ENCODE measurements around the gene ANO6. TPM values are rescaled to one million over a fixed set of nuclear protein-coding genes. Genes with fewer than 3 reads are reported as not detected.

ANO6 gene
- total and polyA plus RNA-seq, 4 donors, result 18.6 to 52.3 (median 29.1) TPM

DNA sequence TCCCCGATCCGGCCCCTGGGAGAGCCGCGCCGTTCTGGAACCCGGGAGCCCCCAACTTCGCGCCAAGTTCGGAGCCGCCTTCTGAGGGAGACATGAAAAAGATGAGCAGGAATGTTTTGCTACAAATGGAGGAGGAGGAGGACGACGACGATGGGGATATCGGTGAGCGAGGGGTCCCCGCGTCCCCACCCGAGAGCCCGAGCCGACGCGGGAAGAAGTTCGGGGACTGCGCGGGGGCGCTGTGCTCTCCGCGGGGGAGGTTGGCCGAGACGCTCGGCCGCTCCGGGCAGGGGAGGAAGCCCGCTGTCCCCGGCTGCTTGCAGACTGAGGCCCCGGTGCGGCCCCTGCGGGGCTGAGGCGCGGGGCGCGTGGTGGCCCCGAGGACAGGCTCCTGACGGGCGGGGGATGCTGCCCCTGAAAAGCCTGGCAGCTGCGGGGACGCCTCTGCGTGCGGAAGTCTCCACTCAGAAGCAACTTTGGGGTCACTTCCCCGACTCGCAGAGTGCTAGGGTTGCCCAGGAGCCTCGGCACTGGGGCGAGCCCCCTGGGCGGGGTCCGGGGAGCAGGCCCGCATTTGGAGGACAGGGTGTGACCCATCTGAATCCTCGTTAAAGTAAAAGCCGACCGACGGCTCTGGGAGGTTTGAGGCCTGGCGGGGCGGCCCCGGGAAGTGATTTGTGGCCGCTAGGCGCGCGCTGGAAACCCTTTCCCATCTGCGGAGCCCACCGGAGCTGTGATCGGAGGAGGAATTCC lies 511 bp downstream of the ANO6 start:
- Histone ChIP-seq H3K27ac (ENCODE audit: low read depth in 1 of 2, low read length in 2 of 2) (peak overlapping the region; percentile 88 to 91), H3K4me1 (ENCODE audit: control insufficient read depth in 4 of 4, insufficient read depth in 4 of 4, low read length in 3 of 4) (peaks cover 8 to 39% (median 27%) of the 10 kb centered on the region in 4 donors), H3K9ac (ENCODE audit: low read depth in 1 of 2, low read length in 2 of 2) (peak overlapping the region; percentile 82 to 98), H3K4me3 (ENCODE audit: low read depth in 1 of 3, low read length in 3 of 3) (peak overlapping the region; percentile 79 to 95 (median 94)), H3K27me3 (ENCODE audit: control insufficient read depth in 4 of 4, insufficient read depth in 4 of 4, low read length in 3 of 4) (no peaks in the 10 kb centered on the region), H3K36me3 (ENCODE audit: control insufficient read depth in 4 of 4, insufficient read depth in 3 of 4, low read depth in 1 of 4, low read length in 3 of 4) (no peaks in the 10 kb centered on the region), H3K9me3 (ENCODE audit: control insufficient read depth in 4 of 4, low read length in 3 of 4) (no peaks in the 10 kb centered on the region)
- no peak for TF ChIP-seq FOXA2 (IDR thresholded peaks at IDR 0.05)
- TF ChIP-seq RAD21 (IDR thresholded peaks at IDR 0.05), result peak; percentile 30 to 32
- TF ChIP-seq, protein P1, sequence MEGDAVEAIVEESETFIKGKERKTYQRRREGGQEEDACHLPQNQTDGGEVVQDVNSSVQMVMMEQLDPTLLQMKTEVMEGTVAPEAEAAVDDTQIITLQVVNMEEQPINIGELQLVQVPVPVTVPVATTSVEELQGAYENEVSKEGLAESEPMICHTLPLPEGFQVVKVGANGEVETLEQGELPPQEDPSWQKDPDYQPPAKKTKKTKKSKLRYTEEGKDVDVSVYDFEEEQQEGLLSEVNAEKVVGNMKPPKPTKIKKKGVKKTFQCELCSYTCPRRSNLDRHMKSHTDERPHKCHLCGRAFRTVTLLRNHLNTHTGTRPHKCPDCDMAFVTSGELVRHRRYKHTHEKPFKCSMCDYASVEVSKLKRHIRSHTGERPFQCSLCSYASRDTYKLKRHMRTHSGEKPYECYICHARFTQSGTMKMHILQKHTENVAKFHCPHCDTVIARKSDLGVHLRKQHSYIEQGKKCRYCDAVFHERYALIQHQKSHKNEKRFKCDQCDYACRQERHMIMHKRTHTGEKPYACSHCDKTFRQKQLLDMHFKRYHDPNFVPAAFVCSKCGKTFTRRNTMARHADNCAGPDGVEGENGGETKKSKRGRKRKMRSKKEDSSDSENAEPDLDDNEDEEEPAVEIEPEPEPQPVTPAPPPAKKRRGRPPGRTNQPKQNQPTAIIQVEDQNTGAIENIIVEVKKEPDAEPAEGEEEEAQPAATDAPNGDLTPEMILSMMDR (IDR thresholded peaks at IDR 0.05; ENCODE audit: low read depth, low read length, missing input control), result peak; percentile 33
- TF ChIP-seq HNF4G (IDR thresholded peaks at IDR 0.05), result no peak
- WGBS, result under 1% methylated on average over 70 of the region's 70 CpGs
- peak; percentile 48 for DNase-seq (ENCODE audit: low spot score)

DNA sequence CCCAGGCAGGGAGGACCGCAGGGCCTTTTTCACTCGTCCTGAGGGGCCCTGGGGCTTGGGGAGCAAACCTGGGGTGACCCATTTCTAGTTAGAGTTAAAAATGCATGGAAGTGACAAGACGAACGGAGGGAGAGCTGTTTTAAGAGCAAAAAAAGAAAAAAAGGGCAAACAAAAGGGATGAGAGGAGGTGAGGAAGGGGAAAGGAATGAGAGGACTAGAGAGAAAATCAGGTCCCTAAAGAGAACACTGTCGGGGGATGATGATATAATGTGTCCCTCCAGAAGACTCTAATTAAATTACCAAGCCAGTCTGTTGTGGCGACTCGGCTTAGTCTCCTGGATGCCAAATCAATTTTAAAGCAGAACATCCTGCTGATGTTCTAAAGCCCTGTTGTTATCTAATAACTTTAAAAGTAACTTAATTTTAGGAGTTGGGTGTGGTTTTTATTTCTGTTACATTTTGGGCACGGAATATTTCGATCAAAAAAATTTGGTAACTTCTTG lies 1.1 kb downstream of the ANO6 start:
- peak overlapping the region; percentile 88 to 91 for H3K27ac ChIP-seq (ENCODE audit: low read depth in 1 of 2, low read length in 2 of 2)

More for the DNA sequence above, 1.1 kb downstream of the ANO6 start:
- Histone ChIP-seq H3K36me3 (ENCODE audit: control insufficient read depth in 4 of 4, insufficient read depth in 3 of 4, low read depth in 1 of 4, low read length in 3 of 4) (no peaks in the 10 kb centered on the region), H3K4me1 (ENCODE audit: control insufficient read depth in 4 of 4, insufficient read depth in 4 of 4, low read length in 3 of 4) (peaks cover 8 to 39% (median 27%) of the 10 kb centered on the region in 4 donors), H3K9me3 (ENCODE audit: control insufficient read depth in 4 of 4, low read length in 3 of 4) (no peaks in the 10 kb centered on the region), H3K9ac (ENCODE audit: low read depth in 1 of 2, low read length in 2 of 2) (peak overlapping the region; percentile 82 to 89), H3K4me3 (ENCODE audit: low read depth in 1 of 3, low read length in 3 of 3) (peak overlapping the region; percentile 79 to 95 (median 94)), H3K27me3 (ENCODE audit: control insufficient read depth in 4 of 4, insufficient read depth in 4 of 4, low read length in 3 of 4) (no peaks in the 10 kb centered on the region)
- no peak for DNase-seq (ENCODE audit: low spot score)
- WGBS, result 2% methylated on average over 9 of the region's 9 CpGs
- TF ChIP-seq, protein P2, sequence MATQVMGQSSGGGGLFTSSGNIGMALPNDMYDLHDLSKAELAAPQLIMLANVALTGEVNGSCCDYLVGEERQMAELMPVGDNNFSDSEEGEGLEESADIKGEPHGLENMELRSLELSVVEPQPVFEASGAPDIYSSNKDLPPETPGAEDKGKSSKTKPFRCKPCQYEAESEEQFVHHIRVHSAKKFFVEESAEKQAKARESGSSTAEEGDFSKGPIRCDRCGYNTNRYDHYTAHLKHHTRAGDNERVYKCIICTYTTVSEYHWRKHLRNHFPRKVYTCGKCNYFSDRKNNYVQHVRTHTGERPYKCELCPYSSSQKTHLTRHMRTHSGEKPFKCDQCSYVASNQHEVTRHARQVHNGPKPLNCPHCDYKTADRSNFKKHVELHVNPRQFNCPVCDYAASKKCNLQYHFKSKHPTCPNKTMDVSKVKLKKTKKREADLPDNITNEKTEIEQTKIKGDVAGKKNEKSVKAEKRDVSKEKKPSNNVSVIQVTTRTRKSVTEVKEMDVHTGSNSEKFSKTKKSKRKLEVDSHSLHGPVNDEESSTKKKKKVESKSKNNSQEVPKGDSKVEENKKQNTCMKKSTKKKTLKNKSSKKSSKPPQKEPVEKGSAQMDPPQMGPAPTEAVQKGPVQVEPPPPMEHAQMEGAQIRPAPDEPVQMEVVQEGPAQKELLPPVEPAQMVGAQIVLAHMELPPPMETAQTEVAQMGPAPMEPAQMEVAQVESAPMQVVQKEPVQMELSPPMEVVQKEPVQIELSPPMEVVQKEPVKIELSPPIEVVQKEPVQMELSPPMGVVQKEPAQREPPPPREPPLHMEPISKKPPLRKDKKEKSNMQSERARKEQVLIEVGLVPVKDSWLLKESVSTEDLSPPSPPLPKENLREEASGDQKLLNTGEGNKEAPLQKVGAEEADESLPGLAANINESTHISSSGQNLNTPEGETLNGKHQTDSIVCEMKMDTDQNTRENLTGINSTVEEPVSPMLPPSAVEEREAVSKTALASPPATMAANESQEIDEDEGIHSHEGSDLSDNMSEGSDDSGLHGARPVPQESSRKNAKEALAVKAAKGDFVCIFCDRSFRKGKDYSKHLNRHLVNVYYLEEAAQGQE (IDR thresholded peaks at IDR 0.05), result no peak
- no peak for TF ChIP-seq TAF1 (conservative IDR thresholded peaks at IDR 0.05)
- no peak for TF ChIP-seq EGR1 (IDR thresholded peaks at IDR 0.05; ENCODE audit: low read depth in 2 of 2)
- TF ChIP-seq HNF4G (IDR thresholded peaks at IDR 0.05), result no peak
- no peak for TF ChIP-seq HNF4A (conservative IDR thresholded peaks at IDR 0.05)
- no peak for TF ChIP-seq JUND (IDR thresholded peaks at IDR 0.05)
- no peak for TF ChIP-seq FOXA2 (IDR thresholded peaks at IDR 0.05)
- no peak for TF ChIP-seq SP1 (IDR thresholded peaks at IDR 0.05)
- no peak for TF ChIP-seq NR2F2 (IDR thresholded peaks at IDR 0.05)
- TF ChIP-seq, protein P3, sequence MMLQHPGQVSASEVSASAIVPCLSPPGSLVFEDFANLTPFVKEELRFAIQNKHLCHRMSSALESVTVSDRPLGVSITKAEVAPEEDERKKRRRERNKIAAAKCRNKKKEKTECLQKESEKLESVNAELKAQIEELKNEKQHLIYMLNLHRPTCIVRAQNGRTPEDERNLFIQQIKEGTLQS (IDR thresholded peaks at IDR 0.05), result no peak

Measured in liver (tissue), 9 donors.